ENCODE data around the gene KCNJ11. TPM values are rescaled to one million over a fixed set of nuclear protein-coding genes. Genes with fewer than 3 reads are reported as not detected.

Gene KCNJ11
- total RNA-seq, 1 donor from 2014 or later = 18.6 TPM

DNA sequence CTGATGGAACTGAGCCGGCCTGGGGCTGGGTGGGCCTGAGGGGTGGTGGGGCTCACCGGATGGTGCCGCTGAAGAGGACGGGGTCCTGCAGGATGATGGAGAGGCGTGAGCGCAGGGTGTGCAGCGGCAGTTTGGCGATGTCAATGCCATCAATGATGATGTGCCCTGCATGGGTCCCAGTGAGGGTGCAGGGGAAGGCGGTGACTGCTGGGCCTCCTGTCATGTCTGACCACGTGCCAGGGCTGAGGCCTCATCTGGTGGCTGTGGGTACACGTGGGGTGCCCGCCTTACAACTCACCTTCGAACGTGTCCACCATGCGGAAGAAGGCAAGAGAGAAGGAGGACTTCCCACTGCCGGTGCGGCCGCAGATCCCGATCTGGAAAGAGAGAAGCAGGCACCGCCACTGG is 7.1 kb upstream of the KCNJ11 start:
- Mint-ChIP-seq H3K36me3 (no peaks in the 10 kb centered on the region), H3K27ac (no peak overlapping the region), H3K4me1 (ENCODE audit: unreplicated experiment) (no peaks in the 10 kb centered on the region), H3K4me3 (no peak overlapping the region), H3K27me3 (peaks cover 11% of the 10 kb centered on the region), H3K9me3 (no peaks in the 10 kb centered on the region)
- TF ChIP-seq, protein P1, sequence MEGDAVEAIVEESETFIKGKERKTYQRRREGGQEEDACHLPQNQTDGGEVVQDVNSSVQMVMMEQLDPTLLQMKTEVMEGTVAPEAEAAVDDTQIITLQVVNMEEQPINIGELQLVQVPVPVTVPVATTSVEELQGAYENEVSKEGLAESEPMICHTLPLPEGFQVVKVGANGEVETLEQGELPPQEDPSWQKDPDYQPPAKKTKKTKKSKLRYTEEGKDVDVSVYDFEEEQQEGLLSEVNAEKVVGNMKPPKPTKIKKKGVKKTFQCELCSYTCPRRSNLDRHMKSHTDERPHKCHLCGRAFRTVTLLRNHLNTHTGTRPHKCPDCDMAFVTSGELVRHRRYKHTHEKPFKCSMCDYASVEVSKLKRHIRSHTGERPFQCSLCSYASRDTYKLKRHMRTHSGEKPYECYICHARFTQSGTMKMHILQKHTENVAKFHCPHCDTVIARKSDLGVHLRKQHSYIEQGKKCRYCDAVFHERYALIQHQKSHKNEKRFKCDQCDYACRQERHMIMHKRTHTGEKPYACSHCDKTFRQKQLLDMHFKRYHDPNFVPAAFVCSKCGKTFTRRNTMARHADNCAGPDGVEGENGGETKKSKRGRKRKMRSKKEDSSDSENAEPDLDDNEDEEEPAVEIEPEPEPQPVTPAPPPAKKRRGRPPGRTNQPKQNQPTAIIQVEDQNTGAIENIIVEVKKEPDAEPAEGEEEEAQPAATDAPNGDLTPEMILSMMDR (conservative IDR thresholded peaks at IDR 0.05) = no peak
- DNase-seq (ENCODE audit: extremely low spot score, unreplicated experiment) = no peak

DNA sequence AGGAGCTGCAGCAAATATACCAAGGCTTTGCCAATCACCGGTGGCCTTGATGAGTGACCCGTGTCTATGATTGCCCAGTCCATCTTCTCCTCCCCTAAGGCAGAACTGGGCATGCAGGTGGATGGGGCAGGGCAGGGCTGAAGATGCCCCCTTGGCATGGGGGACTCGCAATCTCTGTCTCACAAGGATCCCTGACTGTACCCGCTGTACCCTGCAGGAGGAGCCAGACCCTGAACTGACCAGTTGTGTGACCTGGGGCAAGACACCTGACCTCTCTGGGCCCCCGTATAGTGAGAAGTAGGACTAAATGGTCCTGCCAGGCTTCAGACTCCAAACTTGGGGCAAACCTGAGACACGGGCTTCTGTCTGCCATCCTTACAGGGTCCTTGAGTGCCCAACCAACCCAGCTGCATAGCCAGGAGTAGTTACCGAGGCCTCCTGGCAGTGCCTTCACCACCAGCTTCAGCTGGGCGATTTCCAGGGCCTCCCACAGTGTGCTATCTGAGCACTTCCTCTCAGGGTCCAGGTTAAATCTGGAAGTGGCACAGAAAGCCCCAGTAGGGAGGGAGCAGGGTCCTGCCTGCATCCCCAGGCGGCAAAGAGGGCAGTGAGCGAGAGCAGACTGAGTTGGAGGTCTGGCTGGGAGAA is 6.4 kb upstream of the KCNJ11 start:
- Mint-ChIP-seq H3K36me3 (no peaks in the 10 kb centered on the region), H3K27me3 (peaks cover 13% of the 10 kb centered on the region), H3K27ac (no peak overlapping the region), H3K9me3 (no peaks in the 10 kb centered on the region), H3K4me1 (ENCODE audit: unreplicated experiment) (no peaks in the 10 kb centered on the region), H3K4me3 (no peak overlapping the region)
- no peak for DNase-seq (ENCODE audit: extremely low spot score, unreplicated experiment)
- TF ChIP-seq, protein P1 (conservative IDR thresholded peaks at IDR 0.05) = no peak

DNA sequence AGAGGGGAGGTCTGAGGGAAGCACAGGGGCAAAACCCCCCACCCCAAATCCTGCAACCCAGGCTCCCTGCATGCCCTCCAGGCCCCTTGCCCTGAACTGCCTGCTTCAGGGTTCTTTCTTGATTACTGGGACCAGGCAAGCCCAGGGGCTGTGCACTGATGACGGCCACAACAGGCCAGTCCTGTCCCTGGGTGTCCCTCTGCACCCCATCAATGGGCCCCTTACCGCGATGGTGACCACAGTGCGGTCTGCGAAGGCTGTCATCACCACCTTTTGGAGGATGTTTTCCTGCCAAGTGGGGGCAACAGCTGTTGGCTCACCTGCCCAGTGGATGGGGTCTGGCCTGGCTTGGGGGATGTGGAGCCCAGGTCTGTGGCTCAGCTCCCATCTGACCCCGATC is 5.0 kb upstream of the KCNJ11 start:
- TF ChIP-seq, protein P1 (conservative IDR thresholded peaks at IDR 0.05) = no peak
- Mint-ChIP-seq H3K36me3 (no peaks in the 10 kb centered on the region), H3K27ac (no peak overlapping the region), H3K4me3 (no peak overlapping the region), H3K4me1 (ENCODE audit: unreplicated experiment) (no peaks in the 10 kb centered on the region), H3K9me3 (no peaks in the 10 kb centered on the region), H3K27me3 (peaks cover 12% of the 10 kb centered on the region)
- no peak for DNase-seq (ENCODE audit: extremely low spot score, unreplicated experiment)

DNA sequence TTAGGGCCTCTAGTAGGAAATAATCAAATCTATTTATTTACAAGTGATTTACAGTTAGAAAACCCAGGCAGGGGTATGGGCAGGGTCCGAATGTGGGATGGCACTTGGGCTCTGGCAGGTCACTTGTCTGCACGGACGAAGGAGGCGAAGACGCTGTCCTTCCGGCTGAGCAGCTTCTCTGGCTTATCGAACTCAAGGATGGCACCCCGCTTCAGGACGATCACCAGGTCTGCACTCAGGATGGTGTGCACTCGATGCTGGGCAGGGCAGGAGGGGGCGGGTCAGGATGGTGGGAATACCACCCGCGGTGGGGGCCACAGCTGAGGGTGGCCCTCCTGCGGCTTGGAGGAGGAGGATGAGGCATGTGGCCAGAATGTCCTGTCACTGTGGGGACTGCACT is 4.4 kb upstream of the KCNJ11 start:
- no peak overlapping the region for H3K4me3 Mint-ChIP-seq
- no peak overlapping the region for H3K27ac Mint-ChIP-seq

DNA sequence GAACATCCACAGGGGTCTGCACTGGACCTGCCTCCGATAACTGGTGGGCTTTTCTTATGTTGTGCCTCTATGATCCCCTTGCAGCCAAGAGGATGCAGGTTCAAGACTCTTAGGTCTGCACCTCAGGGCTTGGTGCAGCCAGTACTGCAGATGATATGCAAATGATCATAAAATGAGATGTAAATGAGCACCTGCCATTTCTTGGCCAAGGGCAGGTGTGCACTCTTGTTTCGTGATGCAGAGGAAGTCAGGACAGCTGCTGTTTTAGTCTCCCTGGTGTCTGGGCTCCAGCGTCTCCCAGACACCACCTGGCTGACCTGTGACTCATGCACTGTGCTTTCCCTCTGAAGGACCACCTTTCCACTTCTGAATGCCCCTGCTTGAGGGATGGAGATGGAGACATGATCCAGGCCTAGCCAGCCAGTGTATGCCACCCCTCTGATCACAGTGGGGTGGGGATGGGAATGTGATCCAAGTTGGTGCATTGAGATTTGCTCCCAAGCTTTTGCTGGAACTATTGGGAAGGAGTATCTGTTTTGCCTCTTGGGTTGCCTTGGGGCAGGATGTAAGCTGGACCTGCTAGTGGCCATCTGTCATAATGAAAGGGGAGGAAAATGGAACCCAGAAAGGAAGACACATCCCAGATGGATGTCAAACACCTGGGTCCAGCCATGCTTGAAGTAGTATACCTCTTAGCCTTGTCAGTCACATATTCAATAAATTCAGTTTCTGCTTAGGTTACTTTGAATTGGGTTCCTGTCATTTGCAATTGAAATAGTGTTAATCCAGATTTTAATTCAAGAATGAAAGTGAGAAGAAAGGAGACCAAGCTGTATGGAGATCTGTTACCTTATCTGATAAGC is 3.3 kb upstream of the KCNJ11 start:
- no peak for DNase-seq (ENCODE audit: extremely low spot score, unreplicated experiment)
- TF ChIP-seq, protein P1 (conservative IDR thresholded peaks at IDR 0.05) = no peak
- Mint-ChIP-seq H3K27ac (no peak overlapping the region), H3K36me3 (no peaks in the 10 kb centered on the region), H3K4me3 (peak overlapping the region; percentile 51), H3K27me3 (peaks cover 12% of the 10 kb centered on the region), H3K4me1 (ENCODE audit: unreplicated experiment) (no peaks in the 10 kb centered on the region), H3K9me3 (no peaks in the 10 kb centered on the region)

More for the DNA sequence above, 4.4 kb upstream of the KCNJ11 start:
- DNase-seq (ENCODE audit: extremely low spot score, unreplicated experiment) = no peak
- H3K36me3 Mint-ChIP-seq = no peaks in the 10 kb centered on the region
- TF ChIP-seq, protein P1 (conservative IDR thresholded peaks at IDR 0.05) = no peak
- no peaks in the 10 kb centered on the region for H3K4me1 Mint-ChIP-seq (ENCODE audit: unreplicated experiment)
- H3K27me3 Mint-ChIP-seq = peaks cover 12% of the 10 kb centered on the region
- no peaks in the 10 kb centered on the region for H3K9me3 Mint-ChIP-seq

Measured in type B pancreatic cell (in vitro differentiated cells).